SJSA1 (cell line): ENCODE data around the gene IL13. TPM values are rescaled to one million over a fixed set of nuclear protein-coding genes. Genes with fewer than 3 reads are reported as not detected.

Experiments
- DNase-seq, 2 experiments: peaks; one replicate each; pipeline ENCODE4 v3.0.0-alpha.2; 2015 to 2020; ENCODE audit warnings: low spot score in 2 of 2, low read depth in 1 of 2
- H3K27ac ChIP-seq: fragments of 250-450 bp; sonication (Bioruptor Pico); 2 replicates; pipeline ENCODE4 v1.5.1; 2020; ENCODE audit warnings: mild to moderate bottlenecking, moderate library complexity
- H3K27me3 ChIP-seq: fragments of 250-450 bp; sonication (Bioruptor Pico); replicated peaks from 2 replicates; pipeline ENCODE4 v1.5.1; 2020; ENCODE audit warnings: mild to moderate bottlenecking, moderate library complexity
- H3K36me3 ChIP-seq: fragments of 250-450 bp; sonication (Bioruptor Pico); 2 replicates; pipeline ENCODE4 v1.5.1; 2020; ENCODE audit warnings: mild to moderate bottlenecking
- H3K4me1 ChIP-seq: fragments of 250-450 bp; sonication (Bioruptor Pico); replicated peaks from 2 replicates; pipeline ENCODE4 v1.6.1; 2021; ENCODE audit warnings: mild to moderate bottlenecking
- H3K4me3 ChIP-seq: fragments of 250-450 bp; sonication (Bioruptor Pico); 2 replicates; pipeline ENCODE4 v1.5.1; 2020; ENCODE audit warnings: mild to moderate bottlenecking
- H3K9me3 ChIP-seq: fragments of 250-450 bp; sonication (Bioruptor Pico); replicated peaks from 2 replicates; pipeline ENCODE4 v1.5.1; 2020; ENCODE audit warnings: mild to moderate bottlenecking
- total RNA-seq: library from RNA; depleted of rRNA; stranded (reverse); fragments of >200 nt; shearing (Covaris generic); gene quantifications from 2 replicates; pipeline ENCODE4 v1.2.3, GENCODE V29; 2014

Gene IL13
- total RNA-seq, 1 experiment from 2014 or later = not detected

DNA sequence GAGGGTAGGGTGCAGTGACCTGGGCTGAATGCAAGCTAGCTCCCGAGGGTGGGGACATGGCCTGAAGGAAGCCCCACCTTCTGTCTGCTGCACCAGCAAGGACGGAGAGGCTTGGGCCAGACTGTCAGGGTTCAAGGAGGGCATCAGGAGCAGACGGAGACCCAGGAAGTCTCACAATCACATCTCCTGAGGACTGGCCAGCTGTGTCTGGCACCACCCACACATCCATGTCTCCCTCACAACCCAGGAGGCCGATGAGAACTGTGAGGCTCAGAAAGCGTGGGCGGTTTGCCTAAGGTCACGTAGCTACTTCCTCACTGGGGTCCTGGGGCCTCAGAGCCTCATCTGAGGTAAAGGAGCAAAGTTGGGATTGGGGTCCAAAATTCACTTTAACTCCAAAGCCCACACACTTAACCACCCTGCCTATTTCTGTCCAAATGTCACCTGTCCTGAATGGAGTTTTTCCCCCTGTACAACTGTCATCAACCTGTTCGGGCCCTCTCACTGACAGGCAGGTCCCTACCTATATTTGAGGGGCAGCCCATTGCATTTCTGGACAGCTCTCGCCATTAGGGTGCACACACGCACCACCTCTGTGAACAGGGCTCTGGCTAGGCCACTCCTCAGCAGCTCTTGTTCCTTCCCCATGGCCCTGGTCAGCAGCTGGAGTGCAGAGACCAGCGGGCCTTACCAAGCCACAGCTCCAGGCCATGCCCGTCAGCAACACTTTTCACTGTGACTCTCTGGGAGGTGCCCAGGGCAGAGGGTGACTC lies 3.4 kb downstream of the IL13 start:
- no peak overlapping the region for H3K27ac ChIP-seq
- DNase-seq = no peak
- H3K36me3 ChIP-seq = no peaks in the 10 kb centered on the region
- H3K4me1 ChIP-seq = peaks cover 11% of the 10 kb centered on the region
- H3K4me3 ChIP-seq = no peak overlapping the region
- H3K27me3 ChIP-seq = no peaks in the 10 kb centered on the region
- H3K9me3 ChIP-seq = peaks cover 2% of the 10 kb centered on the region; the same call in 1 of the 2 replicates

DNA sequence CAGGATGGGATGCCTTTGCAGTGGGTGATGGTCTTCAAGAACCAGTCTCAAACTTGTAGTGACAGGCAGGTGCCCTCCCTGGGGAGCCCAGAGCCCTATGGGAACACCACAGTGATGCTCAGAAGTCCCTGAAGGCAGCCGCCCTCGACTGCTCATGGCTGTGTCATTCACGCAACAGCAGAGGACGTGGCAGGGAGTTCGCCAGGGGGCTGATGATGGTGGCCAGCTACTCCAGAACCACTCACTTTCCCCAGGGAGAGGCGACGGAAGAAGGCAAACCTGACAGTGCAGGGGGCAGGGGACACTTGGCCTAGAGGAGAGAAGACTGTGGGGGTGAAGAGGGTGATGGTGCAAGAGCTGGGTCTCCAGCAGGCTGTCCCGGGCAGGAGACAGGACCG lies 4.0 kb downstream of the IL13 start:
- no peak overlapping the region for H3K4me3 ChIP-seq
- no peaks in the 10 kb centered on the region for H3K9me3 ChIP-seq
- H3K27ac ChIP-seq = no peak overlapping the region
- no peaks in the 10 kb centered on the region for H3K36me3 ChIP-seq
- no peak for DNase-seq
- H3K4me1 ChIP-seq = peaks cover 13% of the 10 kb centered on the region
- H3K27me3 ChIP-seq = no peaks in the 10 kb centered on the region

DNA sequence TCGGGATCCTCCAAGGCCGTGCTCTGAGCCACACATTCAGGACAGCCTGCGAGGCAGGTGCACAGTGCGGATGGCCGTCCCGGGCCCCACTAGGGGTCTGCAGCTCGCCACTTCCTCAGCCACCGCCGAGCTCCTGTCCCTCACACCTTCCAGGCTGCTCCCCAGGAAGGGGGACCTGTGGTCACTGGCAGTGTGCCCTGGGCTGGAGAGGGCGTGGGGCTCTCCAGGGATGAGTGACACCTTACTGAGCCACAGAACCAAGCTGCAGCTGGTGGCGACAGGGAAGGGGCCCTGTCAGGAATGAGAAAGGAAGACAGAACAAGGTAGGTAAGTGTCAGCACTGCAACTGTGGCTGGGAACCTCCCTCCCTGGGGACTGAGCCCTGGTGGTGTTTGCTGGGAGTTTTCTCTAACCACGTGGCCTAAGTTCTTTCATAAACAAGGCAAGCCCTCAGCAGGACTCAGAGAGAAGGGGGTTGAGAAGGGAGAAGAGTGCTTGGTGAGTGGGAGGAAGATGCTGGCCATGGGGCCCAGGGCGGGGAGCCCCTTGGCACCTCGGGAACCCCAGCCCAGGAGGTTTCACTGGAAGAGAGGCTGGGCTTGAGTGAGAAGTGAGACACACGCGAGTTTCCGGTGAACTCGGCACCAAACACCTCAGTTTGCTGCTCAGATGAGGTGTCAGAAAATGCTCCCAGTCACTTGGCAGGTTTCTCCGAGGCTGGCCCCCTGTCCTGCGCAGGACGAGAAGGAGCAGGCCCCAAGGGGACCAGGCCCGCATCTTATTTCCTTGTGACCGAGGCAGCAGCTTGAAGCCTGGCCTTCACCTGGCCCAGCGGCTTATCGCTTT lies 5.2 kb downstream of the IL13 start:
- Histone ChIP-seq H3K4me1 (peaks cover 18% of the 10 kb centered on the region), H3K4me3 (no peak overlapping the region), H3K36me3 (no peaks in the 10 kb centered on the region), H3K9me3 (no peaks in the 10 kb centered on the region), H3K27me3 (no peaks in the 10 kb centered on the region), H3K27ac (no peak overlapping the region)
- no peak for DNase-seq

DNA sequence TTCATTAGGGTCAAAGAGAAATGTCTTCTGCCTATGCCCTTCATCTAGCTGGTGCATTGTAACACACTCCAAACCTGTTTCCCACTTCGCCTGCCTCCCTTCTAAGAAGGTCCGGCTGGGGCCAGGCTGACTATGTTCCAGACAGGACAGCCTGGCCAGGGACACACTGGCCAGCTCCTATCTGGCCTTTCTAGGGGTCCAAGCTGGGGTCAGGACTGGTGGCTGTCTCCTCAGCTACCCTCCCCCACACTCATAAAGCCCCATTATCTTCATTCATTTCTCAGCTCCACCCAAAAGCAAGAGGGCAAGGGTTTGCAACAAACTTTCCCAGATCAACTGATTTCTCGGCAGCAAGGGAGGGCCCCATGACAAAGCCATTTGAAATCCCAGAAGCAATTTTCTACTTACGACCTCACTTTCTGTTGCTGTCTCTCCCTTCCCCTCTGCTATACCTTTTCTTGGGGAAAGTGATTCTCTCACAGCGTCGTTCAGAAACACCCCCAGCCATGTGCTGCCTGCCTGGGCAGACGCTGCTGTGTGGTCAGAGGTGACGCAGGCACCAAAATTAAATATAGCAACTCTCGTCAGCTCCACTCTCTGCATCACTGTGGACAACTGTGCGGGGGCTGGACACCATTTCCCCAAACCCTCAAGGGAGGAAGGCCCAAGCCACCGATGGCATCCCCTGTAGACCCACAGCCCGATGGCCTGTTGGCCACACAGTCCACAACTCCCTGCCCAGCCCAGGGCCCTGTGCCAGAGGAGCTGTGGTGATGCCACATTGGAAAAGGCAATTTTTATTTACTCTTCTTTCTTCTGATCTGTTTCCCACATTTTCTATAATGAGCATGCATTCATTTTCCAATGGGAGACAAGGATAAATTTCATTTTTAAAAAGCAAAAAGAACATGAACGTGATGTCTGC lies 6.1 kb downstream of the IL13 start:
- Histone ChIP-seq H3K36me3 (no peaks in the 10 kb centered on the region), H3K27me3 (no peaks in the 10 kb centered on the region), H3K9me3 (no peaks in the 10 kb centered on the region), H3K27ac (no peak overlapping the region), H3K4me3 (no peak overlapping the region), H3K4me1 (peaks cover 18% of the 10 kb centered on the region)
- DNase-seq = no peak

DNA sequence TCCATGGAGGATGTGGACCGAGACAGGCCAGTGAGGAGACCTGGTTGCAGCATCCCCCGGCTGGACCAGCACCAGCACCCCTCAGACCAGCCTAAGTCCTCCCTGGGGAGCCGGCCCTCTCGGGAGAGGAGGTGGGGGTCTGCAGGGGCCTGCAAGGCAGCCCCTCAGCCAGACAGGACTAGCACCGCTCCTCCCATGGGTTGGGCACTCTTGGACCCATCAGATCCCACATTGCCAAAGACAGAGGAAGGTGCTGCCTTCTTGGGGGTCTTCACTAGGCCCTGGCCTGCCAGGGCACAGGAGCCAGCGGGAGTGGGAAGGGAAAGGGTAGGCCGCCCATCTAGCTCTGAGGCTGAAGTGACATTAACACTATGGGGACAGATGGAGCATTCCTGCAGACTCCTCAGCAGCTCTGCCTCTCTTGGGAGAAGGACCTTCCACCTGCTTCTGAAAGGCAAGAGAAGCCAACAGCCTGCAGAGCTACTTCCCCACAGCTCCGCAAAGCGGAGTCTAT lies 6.8 kb downstream of the IL13 start:
- Histone ChIP-seq H3K4me3 (no peak overlapping the region), H3K27ac (no peak overlapping the region), H3K4me1 (peaks cover 18% of the 10 kb centered on the region), H3K27me3 (no peaks in the 10 kb centered on the region), H3K9me3 (no peaks in the 10 kb centered on the region), H3K36me3 (no peaks in the 10 kb centered on the region)
- no peak for DNase-seq

DNA sequence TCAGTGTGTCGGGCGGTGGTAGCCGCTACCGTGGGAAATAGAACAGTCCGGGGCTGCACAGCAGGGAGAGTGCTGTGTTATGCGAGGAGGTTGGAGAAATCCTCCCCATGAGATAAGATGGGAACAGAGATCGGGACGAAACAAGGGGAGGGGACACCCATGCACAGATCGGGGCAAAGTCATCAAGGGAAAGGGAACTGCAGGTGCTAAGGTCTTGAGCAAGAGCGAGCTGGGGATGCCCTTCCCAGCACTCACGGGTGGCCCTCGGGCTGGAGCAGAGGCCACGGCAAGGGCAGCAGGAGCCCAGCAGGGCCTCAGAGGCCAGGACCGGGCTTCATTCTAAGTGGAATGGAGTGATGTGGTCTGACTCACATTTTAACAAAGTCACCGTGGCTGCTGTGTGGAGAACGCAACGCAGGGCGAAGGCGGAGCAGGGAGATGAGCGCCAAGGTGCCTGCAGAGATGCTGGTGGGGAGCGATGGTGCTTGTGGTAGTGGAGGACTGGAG lies 7.7 kb downstream of the IL13 start:
- Histone ChIP-seq H3K27me3 (no peaks in the 10 kb centered on the region), H3K36me3 (no peaks in the 10 kb centered on the region), H3K27ac (no peak overlapping the region), H3K4me3 (no peak overlapping the region), H3K4me1 (peaks cover 24% of the 10 kb centered on the region), H3K9me3 (no peaks in the 10 kb centered on the region)
- DNase-seq = peak in 1 of 2 experiments; percentile 43

DNA sequence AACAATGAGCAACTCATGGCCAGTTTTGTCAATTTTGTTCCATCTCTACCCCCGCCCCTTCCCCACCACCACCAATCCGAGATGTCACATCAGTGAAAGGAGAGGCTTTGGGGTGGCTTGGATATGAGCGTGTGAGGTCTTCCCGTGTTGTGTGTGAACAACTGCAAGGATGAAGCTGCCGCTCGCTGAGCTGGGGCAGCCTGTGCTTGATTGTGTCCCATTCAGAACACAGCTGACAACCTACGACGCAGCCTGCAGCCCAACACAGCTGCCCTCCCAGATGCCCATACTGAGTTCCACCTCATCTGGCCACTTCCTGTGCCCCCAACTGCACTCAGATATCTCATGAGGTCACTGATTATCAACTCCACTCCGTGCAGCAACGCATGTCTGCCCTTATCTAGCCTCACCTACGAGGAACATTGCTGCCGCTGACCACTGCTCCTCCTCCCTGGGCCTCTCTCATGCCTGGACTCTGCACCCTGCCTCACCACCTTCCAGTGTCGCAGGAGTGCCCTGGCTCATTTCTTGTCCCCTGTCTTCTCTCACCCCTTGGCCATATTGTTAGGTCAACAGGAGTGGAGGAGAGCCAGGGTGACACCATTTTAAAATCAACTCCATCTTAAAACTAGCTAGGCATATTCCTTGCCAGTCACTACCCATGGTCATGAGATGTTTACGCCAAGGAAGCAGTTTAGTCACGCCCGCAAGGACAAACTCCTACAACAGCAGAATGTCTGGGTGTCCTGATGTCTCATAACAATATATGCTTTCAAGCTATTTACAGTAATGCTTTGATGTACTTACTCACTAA lies 8.5 kb downstream of the IL13 start:
- H3K4me3 ChIP-seq = no peak overlapping the region
- no peak overlapping the region for H3K27ac ChIP-seq
- no peaks in the 10 kb centered on the region for H3K36me3 ChIP-seq
- H3K27me3 ChIP-seq = no peaks in the 10 kb centered on the region
- no peaks in the 10 kb centered on the region for H3K9me3 ChIP-seq
- H3K4me1 ChIP-seq = peaks cover 27% of the 10 kb centered on the region
- peak in 1 of 2 experiments; percentile 44 for DNase-seq

DNA sequence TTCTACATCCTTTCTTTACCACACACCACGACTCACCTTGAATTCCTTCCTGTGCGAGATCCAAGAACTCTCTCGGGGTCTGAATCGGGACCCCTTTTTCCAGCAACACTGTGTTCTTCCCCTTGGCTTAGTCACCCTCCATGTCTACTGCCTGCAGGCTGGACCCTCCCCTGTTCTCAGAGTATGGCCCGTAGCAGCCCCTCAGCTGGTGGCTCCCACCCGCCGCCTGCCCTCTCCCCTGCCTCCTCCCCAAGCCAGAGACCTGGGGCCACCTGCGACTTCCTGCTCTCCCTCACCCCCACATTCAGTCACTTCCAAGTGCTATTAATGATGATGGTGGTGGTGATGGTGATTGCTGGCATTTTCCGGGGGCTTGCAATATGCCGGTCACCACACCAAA lies 9.3 kb downstream of the IL13 start:
- no peak overlapping the region for H3K4me3 ChIP-seq
- no peaks in the 10 kb centered on the region for H3K27me3 ChIP-seq
- peaks cover 27% of the 10 kb centered on the region for H3K4me1 ChIP-seq
- H3K27ac ChIP-seq = no peak overlapping the region
- peak in 1 of 2 experiments; percentile 36 for DNase-seq
- H3K9me3 ChIP-seq = no peaks in the 10 kb centered on the region
- H3K36me3 ChIP-seq = no peaks in the 10 kb centered on the region

DNA sequence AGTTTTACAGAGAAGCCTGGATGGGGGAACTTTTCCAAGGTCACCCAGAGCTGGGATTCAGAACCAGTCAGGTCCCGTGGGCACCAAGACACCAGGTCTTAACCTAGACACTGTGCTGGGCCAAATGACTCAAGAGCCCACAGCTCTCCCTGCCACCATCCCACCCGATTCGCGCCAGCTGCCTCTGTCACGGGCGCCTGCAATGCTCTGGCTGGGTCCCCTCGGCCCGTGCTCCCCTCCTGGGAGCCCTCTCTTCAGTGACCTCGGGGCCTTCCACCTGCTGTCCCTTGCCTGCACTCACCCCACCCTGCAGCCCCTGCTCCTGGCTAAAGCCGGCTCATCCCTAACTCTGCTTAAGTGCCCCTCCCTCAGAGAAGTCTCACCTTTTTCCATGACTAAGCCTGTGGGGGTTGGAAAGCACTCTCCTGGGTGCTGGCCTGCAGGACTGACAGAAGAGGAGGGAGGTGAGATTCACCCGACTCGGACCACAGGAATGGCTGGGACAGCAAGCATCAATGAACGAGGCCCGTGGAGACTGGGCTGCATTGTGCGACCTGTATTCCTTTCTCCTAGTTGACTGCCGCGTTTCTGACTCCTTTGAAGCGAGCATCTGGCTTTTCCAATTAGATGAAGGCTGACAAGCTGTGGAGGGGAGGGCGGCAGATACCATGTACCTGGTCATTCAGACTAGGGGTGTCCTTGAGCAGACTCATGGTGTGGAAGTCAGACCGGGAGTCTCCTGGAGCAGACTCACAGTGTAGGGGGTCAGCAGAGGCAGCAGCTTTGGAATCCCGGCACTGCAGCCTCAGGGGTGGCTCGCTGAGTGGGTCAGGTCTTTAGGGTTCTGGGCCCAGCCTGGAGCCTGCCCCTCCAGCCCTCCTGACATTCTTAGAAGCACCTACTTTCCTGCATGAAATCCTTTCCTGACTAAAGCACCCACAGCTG lies 10.1 kb downstream of the IL13 start:
- H3K36me3 ChIP-seq = no peaks in the 10 kb centered on the region
- no peak overlapping the region for H3K4me3 ChIP-seq
- H3K27me3 ChIP-seq = no peaks in the 10 kb centered on the region
- H3K9me3 ChIP-seq = no peaks in the 10 kb centered on the region
- no peak overlapping the region for H3K27ac ChIP-seq
- H3K4me1 ChIP-seq = peaks cover 24% of the 10 kb centered on the region
- DNase-seq = peak in 1 of 2 experiments; percentile 40

DNA sequence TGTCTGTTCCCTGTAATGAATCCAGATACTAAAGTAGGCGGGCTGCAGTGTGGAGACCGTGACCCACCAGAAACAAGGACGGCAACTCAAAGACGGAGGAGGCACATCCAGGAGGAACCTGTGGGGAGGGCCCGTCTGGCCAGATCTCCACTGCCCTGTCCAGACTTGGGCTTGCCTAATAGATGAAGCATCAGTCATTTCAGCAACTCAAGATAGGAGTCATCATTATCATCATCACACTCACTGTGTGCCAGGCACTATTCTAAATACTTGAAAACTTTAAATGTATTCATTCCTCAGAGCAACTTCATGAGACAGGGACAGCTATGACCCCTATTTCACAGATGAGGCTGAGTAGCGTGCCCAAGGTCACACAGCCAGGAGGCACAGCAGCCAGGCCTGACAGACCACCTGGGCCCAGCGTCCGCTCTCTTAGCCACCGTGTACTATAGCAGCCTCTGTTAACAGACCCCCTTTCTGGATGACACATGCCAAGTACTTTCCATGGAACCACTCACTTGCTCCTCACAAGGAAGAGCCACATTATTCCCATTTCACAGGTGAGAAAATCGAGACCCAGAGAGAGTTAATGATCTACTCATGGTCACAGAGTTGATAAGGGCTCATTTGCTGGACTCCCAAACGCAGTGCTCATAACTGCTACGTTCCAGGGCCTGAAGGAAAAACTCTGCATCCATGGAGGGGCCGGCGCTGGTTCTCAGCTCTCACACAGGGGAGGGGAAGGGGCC lies 10.9 kb downstream of the IL13 start:
- Histone ChIP-seq H3K4me3 (no peak overlapping the region), H3K9me3 (no peaks in the 10 kb centered on the region), H3K4me1 (peaks cover 23% of the 10 kb centered on the region), H3K27me3 (no peaks in the 10 kb centered on the region), H3K27ac (no peak overlapping the region), H3K36me3 (no peaks in the 10 kb centered on the region)
- peak in 1 of 2 experiments; percentile 33 for DNase-seq

DNA sequence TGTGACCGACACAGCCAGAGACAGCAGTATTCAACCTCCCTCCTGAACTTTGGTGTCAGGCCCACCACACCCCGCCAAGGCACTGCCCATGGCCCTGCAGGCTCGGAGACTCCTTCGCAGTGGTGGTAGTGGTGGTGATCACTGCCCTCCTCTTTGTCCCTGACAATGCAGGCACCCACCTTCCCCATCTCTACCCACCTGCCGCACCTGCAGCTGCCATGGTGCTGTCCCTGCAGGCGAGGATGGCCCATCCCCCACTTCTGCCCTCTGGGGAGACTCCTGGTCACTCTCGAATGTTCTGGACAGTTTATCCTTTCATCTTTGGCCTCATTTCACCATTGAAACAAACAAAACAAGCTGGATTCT lies 11.5 kb downstream of the IL13 start:
- Histone ChIP-seq H3K4me1 (peaks cover 29% of the 10 kb centered on the region), H3K27me3 (no peaks in the 10 kb centered on the region), H3K4me3 (no peak overlapping the region), H3K27ac (no peak overlapping the region), H3K9me3 (no peaks in the 10 kb centered on the region), H3K36me3 (no peaks in the 10 kb centered on the region)
- peak in 1 of 2 experiments; percentile 52 for DNase-seq
